HEK293T (cell line): ENCODE results near the gene HLA-DMB.

ENCODE experiments used
- BHLHE40 ChIP-seq: fragments of 450-650 bp; IDR thresholded peaks from 2 replicates; pipeline ENCODE4 v1.6.1; 2016; ENCODE audit warnings: mild to moderate bottlenecking, moderate library complexity, borderline replicate concordance
- FOXA1 ChIP-seq: fragments of 450-650 bp; IDR thresholded peaks from 2 replicates; pipeline ENCODE4 v1.6.1; 2016; ENCODE audit warnings: mild to moderate bottlenecking
- FOXK2 ChIP-seq: fragments of 450-650 bp; IDR thresholded peaks from 2 replicates; pipeline ENCODE4 v1.6.1; 2016; ENCODE audit warnings: mild to moderate bottlenecking
- SUZ12 ChIP-seq: fragments of 450-650 bp; IDR thresholded peaks from 2 replicates; pipeline ENCODE4 v1.6.1; 2016; ENCODE audit warnings: mild to moderate bottlenecking
- TARDBP ChIP-seq: fragments of 450-650 bp; IDR thresholded peaks from 2 replicates; pipeline ENCODE4 v1.6.1; 2016

GRCh38 chr6:32960563-32960962 is 19.7 kb upstream of the HLA-DMB start:
- TF ChIP-seq BHLHE40, result no peak
- no peak for TF ChIP-seq SUZ12
- no peak for TF ChIP-seq FOXK2
- TF ChIP-seq FOXA1, result no peak
- no peak for TF ChIP-seq TARDBP
